Activated CD4-positive, alpha-beta T cell treated with anti-CD3 and anti-CD28 coated beads, Interleukin-2, amount 50 U/mL, for 4 hours (primary cell): ENCODE measurements around the gene NTM.

Experiments used
- DNase-seq, 2 experiments: peaks; one replicate each; pipeline ENCODE4 v3.0.0-alpha.2; 2020

NTM gene

DNA sequence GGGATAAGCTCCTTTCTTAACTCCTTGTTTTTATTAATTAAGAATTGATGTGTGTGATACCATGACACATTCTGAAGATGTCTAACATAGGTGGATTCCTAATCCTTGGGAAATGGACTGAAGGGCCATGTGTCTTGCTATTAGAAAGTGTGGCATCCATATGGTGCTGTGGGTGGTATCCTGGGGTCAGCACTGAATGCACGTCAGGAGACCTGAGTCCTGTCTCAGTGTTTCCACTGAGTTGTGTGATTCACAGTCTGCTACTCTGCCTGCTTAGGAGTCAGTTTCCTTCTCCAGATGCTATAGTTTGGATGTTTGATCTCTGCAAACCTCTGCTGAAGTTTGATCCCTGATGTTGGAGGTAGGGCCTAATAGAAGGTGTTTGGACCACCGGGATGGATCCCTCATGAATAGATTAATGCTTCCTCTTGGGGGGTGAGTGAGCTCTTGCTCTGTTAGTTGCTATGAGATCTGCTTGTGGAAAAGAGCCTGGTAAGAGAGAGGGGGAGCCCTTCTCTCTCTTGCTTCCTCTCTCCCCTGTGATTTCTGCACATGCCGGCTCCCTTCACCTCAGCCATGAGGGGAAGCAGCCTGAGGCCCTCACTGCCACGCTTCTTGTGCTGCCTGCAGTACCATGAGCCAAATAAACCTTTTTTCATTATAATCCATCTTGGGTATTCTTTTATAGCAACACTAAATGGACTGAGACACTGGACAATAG is 666.5 kb downstream of the NTM start:
- DNase-seq, result no peak

DNA sequence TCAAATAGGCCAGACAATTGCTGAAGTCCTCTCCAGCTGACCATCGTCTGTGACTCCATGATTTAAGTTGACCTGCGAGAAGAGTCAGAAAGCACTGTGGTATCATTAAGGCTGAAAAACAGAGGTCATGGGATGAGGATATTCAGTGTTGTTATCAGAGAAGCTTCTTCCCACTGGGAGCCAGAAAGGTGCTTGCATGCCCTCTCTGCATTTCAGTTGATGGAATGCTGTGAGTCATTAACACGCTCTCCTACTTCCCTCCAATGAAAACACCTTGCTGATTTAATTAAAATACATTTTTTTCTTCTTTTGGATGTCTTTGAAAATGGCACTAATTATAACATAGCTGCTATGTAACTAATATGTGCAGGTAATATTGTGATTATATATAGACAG is 667.0 kb downstream of the NTM start:
- no peak for DNase-seq

DNA sequence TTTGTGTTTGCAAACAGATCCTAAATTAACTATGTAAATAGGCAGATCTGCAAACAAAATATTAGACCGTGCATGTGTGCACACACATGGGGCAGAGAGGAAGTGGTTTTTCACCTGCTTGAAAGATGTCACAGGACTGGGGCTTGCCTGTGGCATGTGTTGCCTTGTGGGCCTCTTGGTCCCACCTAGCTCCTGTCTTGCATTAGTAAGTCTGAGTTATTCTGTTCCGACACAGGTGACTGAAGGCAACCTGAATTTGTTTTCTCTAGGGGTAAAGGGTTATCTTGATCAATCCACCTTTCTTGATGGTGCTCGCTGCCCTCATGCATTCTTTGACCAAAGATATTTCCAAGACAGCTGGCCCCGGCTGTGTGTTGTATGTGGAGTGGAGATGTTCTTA is 667.5 kb downstream of the NTM start:
- no peak for DNase-seq

DNA sequence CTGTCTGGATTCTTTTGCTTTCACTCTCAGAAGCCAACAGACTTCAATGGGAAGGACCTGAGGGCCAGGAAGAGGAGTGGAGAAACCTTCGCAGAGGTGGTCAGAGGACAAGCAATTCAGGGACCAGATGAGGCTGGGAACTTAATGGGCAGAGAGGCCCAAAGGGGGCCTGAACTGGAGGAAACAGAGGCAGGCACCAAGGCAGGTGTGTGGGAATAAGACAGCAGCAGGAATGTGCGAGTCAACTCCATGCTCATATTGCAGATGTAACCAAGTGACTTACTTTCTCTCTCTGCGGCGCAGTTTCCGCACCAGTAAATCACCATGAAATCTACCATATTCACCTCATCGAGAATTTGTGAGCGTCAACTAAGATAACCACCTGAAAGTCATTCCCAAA is 669.1 kb downstream of the NTM start:
- DNase-seq, result no peak

DNA sequence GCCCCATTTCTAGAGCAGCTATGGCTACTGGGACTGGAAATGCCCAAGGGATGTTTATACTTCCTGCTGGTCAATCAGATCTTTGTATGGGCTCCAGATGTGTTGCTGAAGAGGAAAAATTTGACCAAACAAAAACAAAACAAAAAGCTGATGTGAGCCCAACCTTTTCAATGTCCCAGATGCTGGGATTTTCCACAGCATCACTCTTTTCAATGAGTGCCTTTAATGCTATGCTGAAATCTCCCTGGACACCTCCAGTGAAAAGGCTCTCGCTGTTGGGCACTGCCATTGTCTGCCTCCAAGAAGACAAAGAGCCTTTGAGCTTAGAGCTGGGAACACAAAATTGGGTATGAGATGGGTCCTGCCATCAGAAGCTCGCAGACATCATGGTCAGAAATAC is 671.9 kb downstream of the NTM start:
- DNase-seq, result no peak

DNA sequence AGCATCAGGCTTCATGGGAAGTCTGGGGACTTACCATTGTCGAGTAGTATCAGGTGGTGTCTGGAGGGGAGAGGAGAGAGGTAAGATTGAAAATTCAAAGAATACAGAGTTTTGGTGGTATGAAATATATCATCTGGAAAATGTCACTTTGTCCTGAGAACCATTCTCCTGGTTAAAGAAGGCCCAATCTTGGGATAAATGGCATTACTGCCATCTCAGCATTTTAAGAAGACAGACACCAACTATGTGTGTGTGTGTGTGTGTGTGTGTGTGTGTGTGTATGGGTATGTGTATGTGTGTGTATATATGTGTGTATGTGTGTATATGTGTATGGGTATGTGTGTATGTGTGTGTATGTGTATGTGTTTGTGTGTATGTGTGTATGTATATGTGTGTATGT is 673.3 kb downstream of the NTM start:
- DNase-seq, result no peak

DNA sequence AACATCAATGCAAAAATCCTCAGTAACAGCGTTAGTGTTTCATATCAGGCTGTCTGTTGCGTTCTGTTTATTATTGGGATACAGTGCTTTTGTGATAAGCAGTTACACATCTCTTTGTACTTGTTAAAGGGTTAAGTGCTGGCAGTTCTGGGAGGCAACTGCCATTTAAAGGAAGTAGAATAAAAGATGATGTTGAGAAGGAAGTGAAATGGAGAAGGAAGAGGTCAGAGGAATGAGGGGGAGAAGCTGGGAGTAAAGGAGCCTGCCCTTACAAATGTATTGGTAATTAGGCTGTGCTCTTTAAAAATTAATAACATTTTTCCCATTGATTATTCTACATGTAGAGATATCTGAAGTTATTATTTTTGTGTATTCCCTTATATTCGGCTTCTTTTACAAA is 674.7 kb downstream of the NTM start:
- no peak for DNase-seq

DNA sequence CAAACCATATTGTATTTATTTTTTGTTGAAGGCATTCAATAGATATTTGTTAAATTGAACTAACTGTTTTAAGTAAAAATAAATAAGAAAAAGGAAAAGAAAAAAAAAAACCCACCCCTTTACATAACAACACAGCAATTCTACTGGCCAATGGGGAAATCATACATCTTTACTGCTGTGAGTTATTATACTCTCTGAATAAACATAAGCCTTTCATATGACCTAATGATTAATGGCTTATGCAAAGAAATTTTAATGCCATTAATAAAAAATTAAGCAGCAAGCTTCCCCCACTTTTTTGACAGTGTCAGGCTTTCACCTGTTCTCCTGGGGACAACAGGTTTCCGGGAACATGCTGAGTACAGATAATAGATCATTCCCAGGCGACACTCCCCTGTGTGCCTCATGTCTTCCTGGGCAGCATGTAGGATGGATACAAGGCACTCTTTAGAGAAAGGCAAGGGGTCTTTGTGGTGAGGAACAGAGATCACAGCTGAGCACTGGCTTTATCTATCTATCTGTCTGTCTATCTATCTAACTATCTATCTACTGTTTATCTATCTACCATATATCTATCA is 676.0 kb downstream of the NTM start:
- DNase-seq, result no peak

DNA sequence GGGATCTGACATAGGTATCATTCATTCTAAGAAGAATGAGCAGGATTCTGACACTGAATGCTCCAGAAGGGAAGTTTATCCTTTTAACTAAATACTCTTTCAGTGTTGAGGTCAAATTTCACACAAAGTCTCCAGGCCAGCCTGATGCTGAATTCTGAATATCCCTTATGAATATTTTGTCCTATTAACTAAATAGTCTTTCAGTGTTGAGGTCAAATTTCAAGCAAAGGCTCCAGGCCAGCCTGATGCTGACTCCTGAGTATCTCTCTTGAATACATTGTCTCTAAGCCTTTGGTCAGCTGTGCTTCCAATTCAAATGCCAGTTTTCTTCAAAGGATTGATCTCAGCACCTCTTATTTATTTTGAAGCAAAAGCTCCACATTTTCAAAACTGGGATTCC is 676.8 kb downstream of the NTM start:
- no peak for DNase-seq

DNA sequence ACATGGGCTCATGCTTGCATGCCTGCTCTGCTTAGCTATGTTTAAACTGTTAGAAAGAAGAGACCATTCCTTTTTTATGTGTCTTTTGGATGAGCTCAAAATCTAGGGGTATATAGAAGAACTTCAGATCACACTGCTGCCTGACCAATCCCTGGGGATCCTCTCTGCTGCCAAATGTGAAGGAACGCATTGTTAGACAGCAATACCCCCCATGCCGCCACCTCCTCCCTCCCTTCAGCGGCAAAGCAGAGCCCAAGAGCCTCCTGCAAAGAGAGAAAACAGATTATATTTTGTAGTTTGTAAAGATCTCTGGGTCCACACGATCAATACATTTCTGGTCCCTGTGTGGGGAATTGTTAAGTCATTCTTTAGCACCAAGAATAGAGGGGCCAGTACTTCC is 677.6 kb downstream of the NTM start:
- no peak for DNase-seq

DNA sequence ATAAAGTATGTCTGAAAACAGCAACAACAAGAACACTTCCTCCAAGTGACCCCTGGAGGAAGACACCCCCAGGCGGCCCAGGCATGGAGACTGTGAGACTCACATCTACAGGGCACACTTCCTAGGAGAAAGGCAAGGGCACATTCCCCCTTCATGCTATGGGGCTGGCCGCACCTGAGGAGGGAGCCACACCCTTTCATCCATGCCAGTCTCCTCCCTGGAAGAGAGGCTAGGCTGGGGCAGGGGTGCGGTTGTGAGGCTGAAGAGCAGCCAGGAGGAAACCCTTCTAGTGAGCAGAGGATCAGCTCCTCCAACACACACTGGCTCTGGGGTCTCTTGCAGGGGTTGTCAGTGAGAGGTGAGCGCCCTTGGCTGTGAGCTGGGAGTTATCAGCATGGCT is 678.8 kb downstream of the NTM start:
- DNase-seq, result no peak

DNA sequence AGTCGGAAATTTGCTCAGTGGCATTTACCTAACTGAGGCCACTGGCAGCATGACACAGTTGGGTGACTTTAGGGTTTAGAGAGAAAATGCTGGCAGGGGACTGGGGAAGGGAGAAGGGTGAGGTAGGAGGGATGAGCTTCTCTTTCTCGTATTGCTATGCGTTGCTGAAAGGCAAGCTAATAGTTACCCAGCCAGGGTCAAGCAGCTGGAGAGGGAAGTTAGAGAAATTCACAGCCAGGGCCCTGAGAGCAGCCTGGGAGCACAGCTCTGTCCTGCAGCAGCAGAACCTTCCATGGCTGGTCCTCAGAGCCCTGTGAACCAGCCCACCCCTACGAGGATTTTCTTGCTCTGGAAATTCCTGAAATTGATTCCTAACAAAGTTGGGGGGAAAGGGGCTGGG is 679.6 kb downstream of the NTM start:
- no peak for DNase-seq

DNA sequence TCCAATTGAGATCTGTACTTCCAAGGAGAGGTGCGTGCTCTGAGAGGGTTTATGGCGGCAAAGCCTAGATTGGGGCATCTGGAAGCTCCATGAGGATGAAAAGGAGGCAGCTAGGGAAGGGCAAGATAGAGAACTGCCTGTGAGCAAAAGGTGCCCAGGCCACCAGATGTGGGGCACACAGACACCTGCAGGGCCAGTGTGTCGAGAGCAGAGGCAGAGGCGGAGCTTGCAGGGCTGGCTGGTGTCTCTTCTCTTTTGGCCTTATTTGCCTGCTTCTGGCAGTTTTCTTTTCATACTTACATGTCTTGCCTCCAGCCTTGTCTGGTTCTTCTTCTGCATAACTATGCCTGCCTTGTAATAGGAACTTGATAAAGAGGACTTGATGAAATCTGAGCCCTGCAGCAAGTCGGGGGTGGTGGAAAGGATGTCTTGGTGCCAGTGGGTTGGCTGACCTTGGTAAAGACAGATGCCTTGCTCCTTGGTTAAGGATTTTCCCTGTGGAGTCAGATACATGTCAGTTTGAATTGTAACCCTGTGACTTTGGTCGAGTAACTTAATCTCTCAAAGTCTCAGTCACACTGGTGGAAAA is 680.3 kb downstream of the NTM start:
- no peak for DNase-seq

DNA sequence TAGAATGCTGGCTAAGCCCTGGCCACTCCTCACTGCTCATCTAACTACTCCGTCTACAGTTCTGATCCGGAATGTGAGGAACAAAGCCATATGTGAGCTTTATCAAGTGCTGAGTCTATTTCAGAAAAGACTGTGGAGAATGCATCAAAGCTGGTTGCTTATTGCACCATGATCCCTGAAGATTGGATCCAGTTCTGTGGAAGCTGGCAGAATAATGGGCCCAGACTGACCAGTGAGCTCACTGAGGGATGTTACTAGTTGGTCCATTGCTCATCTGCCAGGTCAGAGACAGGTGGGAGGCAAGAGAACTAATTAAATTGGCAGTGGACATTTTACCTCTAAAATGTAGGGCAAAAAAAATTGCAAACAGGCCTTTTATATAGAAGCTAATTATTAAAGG is 681.3 kb downstream of the NTM start:
- DNase-seq, result no peak

DNA sequence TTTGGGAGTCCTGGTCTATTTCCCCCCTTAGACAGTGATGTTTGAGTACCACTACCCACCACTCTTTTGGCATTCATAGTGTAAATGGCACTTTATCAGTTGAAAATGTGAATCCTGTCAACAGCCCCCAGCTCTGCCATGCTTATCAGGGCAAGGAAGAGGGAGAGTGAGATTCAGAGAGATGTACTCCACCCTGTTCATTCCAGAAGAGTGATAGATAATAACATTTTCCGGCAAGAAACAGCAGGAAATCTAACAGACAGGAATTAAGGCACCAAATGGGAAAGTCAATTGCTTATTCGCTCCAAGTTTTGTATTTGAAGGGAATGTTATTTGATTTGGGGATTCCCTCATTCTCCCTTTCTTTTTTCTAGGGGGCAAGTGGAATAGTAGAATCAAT is 681.9 kb downstream of the NTM start:
- DNase-seq, result no peak

DNA sequence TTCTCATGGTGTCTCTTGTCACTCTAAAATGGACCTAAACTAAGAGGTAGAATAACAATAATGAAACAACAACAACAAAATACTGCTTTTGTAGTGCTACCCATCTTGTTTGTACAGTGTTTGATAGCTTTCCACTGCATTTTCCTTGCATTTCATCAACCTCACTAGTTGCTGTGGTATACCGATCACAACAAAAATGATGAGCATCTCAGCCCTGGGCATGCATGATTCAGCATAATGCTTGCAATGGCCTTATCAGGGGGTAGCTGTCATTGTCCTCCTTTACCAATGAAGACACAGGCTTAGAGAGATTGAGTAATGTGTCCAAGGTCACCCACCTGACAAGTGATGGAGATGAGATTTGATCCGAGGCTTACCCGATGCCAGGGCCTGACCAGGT is 682.5 kb downstream of the NTM start:
- DNase-seq, result no peak

DNA sequence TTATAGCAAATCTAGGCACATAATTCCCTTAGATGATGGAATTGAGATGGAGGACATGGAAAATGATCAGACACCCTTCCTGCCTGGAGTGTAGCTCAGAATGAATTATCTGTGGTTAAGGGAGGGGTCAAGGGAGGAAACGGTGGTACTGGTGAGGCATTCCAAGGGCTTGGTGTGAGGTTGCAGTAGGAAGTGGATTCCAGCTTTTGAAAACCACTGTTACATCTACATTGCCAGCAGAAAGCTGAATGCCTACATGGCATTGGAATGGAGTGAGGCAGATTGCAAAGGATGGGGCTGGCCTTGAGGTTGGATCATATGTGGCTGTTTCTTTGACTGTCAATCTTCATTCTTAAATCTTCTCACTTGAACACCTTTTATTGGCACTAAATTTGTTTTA is 684.4 kb downstream of the NTM start:
- DNase-seq, result no peak

DNA sequence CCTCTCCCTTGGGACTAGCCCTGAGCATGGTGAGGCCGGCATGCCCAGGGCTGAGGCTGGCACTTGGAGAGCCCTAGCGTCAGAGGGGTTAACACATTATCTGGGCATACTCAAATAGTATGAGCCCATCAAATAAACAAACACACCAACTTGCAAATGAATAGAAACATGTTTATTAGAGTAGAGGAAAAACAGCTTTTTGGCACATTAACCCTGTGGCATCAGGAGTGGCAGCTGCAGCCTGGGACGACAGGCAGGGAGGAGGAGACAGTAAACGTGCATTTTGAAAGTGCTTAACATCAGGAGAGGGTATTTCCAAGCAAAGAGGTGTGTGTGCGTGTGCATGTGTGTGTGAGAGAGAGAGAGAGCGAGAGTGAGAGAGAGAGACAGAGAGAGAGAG is 684.9 kb downstream of the NTM start:
- DNase-seq, result no peak

DNA sequence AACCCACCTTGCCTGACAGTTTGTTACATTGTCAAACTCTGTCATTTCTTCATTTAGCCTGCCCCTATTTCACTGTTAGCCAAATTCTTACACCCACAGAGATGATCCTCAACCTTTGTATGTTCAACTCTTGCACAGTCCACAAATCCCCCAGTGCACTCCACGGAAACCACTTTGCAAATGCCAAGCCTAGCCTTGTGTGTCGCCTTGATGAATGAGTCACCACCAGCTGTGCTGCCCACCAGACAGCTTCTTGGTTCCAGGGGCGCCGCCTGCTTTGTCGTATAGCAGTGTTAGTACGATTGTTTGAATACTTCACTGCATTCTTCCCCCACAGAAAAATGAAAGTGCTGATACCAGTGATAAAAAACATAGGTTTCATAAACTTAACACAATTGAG is 686.3 kb downstream of the NTM start:
- DNase-seq, result no peak

DNA sequence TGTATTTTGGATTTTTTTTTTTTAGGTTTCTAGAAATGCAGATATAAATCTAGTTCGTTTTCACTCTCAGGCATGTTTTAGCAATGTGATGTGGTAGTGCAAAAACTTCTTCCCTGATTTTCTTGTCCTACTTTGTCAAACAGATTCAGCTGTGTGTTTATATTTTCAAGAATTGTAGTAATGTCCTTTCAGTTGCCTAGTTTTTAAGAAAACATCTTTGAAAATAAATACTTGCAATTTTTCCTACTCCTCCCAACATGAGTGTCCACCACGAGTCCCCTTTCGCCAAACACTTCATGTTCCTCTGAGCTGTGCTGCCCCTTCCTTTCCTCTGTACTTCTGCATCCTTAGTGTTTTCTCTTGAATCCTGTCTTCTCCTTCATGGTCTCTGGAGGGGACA is 686.9 kb downstream of the NTM start:
- DNase-seq, result no peak

DNA sequence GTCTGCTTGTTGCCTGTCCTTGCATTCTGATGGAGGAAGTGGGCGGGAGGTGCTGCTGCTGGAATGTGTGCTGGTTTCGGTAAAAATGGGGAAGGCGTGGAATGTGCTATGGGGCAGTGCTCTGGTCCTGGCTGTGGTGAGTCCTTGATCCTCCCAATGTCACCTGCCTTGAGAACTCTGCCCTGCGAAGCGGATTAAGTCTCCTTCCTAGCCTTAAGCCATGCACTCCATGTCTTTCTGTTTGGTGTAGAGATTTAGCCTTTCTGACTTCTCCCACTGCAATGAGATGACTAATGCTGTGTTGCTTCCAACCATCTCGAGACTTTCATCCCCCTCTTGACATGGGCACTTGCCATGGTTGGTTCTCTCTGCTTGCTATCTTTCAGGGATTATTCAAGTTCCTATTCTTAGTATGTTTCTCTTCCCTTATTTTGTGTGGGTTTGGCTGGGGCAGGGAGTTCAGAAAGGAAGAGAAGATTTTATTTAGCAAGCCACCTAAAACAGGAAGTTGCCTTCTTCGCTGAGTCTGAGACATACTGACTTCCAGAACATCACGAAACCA is 687.9 kb downstream of the NTM start:
- no peak for DNase-seq

DNA sequence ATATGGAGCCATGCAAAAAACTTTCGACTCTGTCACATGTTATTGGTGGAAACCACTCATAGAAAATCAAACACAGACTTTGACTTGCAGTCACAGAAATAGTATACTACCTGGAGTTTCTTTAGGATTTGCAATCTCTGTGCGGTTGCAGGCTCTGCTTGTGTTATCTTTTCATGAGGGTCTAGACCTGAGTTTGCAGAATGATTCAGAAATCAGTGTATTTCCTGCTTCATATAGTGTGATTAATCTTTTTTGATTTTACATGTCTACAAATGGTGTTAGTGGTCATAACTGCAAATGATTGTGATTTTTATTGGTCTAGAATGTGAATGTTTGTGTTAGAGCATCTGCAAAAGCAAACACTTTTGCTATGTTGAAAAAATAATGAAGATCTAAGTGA is 690.2 kb downstream of the NTM start:
- DNase-seq, result no peak

DNA sequence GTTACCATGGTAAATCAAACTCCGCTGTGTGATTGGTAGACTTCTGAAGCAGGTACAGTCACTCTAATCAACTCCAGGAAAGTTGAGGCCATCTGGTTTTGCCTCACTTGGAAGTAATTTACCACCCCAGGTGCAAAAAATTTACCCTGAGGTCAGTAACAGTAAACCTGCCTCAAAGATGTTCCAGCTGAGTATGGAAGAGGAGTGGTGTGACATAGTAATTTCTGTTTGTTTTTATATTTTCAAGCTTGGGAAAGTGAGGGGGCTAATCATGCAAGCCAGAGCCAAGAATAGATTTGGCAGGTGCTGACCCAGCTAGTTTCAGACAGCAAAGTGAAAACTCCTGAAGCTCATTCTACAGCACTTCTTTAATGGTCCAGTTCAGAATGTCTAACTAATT is 691.6 kb downstream of the NTM start:
- no peak for DNase-seq

DNA sequence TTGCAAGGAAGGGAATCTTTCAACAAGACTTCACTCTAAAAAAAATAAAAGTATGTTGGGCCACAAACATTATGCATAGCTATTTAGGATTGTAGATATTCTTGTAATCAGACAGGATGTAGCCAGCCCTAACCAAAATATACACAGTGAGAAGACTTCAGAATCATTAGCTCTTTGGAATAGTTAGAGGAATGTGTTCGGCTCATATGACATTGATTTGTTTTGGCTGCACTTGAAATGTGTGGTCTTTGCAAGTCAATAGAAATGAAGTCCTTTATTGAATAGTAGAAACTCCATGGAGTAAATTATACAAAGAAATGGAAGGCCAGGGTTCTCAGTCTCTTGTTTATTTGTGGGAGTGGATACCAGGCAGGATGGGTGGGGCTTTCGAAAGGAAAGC is 692.1 kb downstream of the NTM start:
- no peak for DNase-seq
